Uterus (tissue), 4 donors: Measurements from ENCODE around the gene MCU. TPM values are rescaled to one million over a fixed set of nuclear protein-coding genes. Genes with fewer than 3 reads are reported as not detected.
"Not testable (repeated sequence)": the region's sequence is repeated elsewhere in the genome, so short reads cannot be mapped to it uniquely, and the experiment has no call there.

Source experiments
- DNase-seq, 2 donors: peaks; one replicate each; pipeline ENCODE4 v3.0.0-alpha.2; 2019 to 2020
- H3K27ac ChIP-seq, 2 donors: fragments of 200-600 bp; sonication (generic); 1 replicate in 1 of 2; 2 replicates in 1 of 2; pipeline ENCODE4 v1.5.1; 2016 to 2018
- H3K27me3 ChIP-seq, 2 donors: fragments of 200-600 bp; sonication (generic); one replicate each; pipeline ENCODE4 v1.5.1; 2018 to 2019; ENCODE audit warnings: control low read depth in 1 of 2
- H3K36me3 ChIP-seq, 2 donors: fragments of 200-600 bp; sonication (generic); one replicate each; pipeline ENCODE4 v1.5.1; 2019; ENCODE audit warnings: control low read depth in 1 of 2
- H3K4me1 ChIP-seq, 2 donors: fragments of 200-600 bp; sonication (generic); one replicate each; pipeline ENCODE4 v1.5.1; 2018 to 2019; ENCODE audit warnings: control low read depth in 1 of 2
- H3K4me3 ChIP-seq, 2 donors: fragments of 200-600 bp; sonication (generic); 1 replicate in 1 of 2; 2 replicates in 1 of 2; pipeline ENCODE4 v1.5.1; 2018 to 2019; ENCODE audit warnings: mild to moderate bottlenecking in 1 of 2
- H3K9me3 ChIP-seq, 2 donors: fragments of 200-600 bp; sonication (generic); one replicate each; pipeline ENCODE4 v1.5.1; 2019; ENCODE audit warnings: control low read depth in 1 of 2
- CTCF ChIP-seq, 4 experiments: fragments of 200-600 bp in 2 of 4; fragments of 450-650 bp in 2 of 4; sonication (generic) in 2 of 4; IDR thresholded peaks; one replicate each; pipeline ENCODE4 v1.5.1; 2016 to 2019; ENCODE audit warnings: antibody characterized with exemption in 4 of 4, mild to moderate bottlenecking in 2 of 4, moderate library complexity in 1 of 4
- POLR2A ChIP-seq, 2 donors: fragments of 450-650 bp; IDR thresholded peaks; one replicate each; pipeline ENCODE4 v1.6.1; 2016; ENCODE audit warnings: antibody characterized with exemption in 2 of 2, mild to moderate bottlenecking in 1 of 2, moderate library complexity in 1 of 2
- intact Hi-C: fragments of 100-400 bp; cut with DNase I; formaldehyde crosslinking; loops from one replicate; pipeline ENCODE4 v1.15.1; 2023; ENCODE audit warnings: low total_unique reads
- total RNA-seq, 4 donors: library from RNA; depleted of rRNA in 3 of 4; stranded (reverse); fragments of >200 nt in 3 of 4; gene quantifications; one replicate each; pipeline versions ENCODE4 v1.1.0 to v1.2.4, GENCODE V29; 2014 to 2023
- donor health status: DM: yes; HTN: yes; CAD: no.

The MCU gene
- total RNA-seq, 4 donors from 2014 or later = 13.2 to 35.8 (median 24.6) TPM

- TF ChIP-seq CTCF (IDR thresholded peaks at IDR 0.05) (peak; percentile 43 to 62 (median 48)), POLR2A (IDR thresholded peaks at IDR 0.05) (no peak)
- peak overlapping the region; percentile 13 to 95 for H3K27ac ChIP-seq
- H3K4me3 ChIP-seq = no peak overlapping the region
- H3K4me1 ChIP-seq = no peaks in the 10 kb centered on the region
- intact Hi-C loops = loop anchor here (10.0 kb wide), 1 partner anchor 140 kb away; no protein-coding TSS in a partner anchor
- no peaks in the 10 kb centered on the region for H3K36me3 ChIP-seq
- no peaks in the 10 kb centered on the region for H3K9me3 ChIP-seq
- DNase-seq = peak in 1 of 2 donors; percentile 31
- no peaks in the 10 kb centered on the region for H3K27me3 ChIP-seq
Measured at GRCh38 chr10:72694476-72695369, 2.8 kb downstream of the MCU start.

- no peak for DNase-seq
- no peak for TF ChIP-seq POLR2A (IDR thresholded peaks at IDR 0.05)
- H3K27ac ChIP-seq = peak overlapping the region in 1 of 2 donors; percentile 95
- H3K4me1 ChIP-seq = no peaks in the 10 kb centered on the region
- intact Hi-C loops = loop anchor here (10.0 kb wide), 1 partner anchor 139 kb away; no protein-coding TSS in a partner anchor
- H3K4me3 ChIP-seq = no peak overlapping the region
- H3K27me3 ChIP-seq = no peaks in the 10 kb centered on the region
- H3K36me3 ChIP-seq = no peaks in the 10 kb centered on the region
- H3K9me3 ChIP-seq = no peaks in the 10 kb centered on the region
Measured at GRCh38 chr10:72695496-72695895, 3.6 kb downstream of the MCU start.

GRCh38 chr10:72697716-72698115, 5.8 kb downstream of the MCU start:
- no peaks in the 10 kb centered on the region for H3K9me3 ChIP-seq
- H3K36me3 ChIP-seq = no peaks in the 10 kb centered on the region
- TF ChIP-seq CTCF (IDR thresholded peaks at IDR 0.05) = no peak
- TF ChIP-seq POLR2A (IDR thresholded peaks at IDR 0.05) = no peak
- no peaks in the 10 kb centered on the region for H3K4me1 ChIP-seq
- no peaks in the 10 kb centered on the region for H3K27me3 ChIP-seq
- no peak overlapping the region for H3K27ac ChIP-seq
- intact Hi-C loops = loop anchor here (10.0 kb wide), 1 partner anchor 137 kb away; no protein-coding TSS in a partner anchor
- no peak for DNase-seq
- no peak overlapping the region for H3K4me3 ChIP-seq

GRCh38 chr10:72702465-72702864, 10.5 kb downstream of the MCU start:
- peak overlapping the region in 1 of 2 donors; percentile 8 for H3K27ac ChIP-seq
- H3K4me3 ChIP-seq, DNase-seq, H3K27me3 ChIP-seq, H3K4me1 ChIP-seq, H3K9me3 ChIP-seq, H3K36me3 ChIP-seq, intact Hi-C loops: not testable (repeated sequence)

GRCh38 chr10:72702868-72703581, 11.1 kb downstream of the MCU start:
- peak overlapping the region; percentile 8 to 35 for H3K27ac ChIP-seq
- intact Hi-C loops = no loop called here

More at GRCh38 chr10:72702868-72703581, 11.1 kb downstream of the MCU start:
- H3K4me3 ChIP-seq = no peak overlapping the region
- no peaks in the 10 kb centered on the region for H3K36me3 ChIP-seq
- no peak for DNase-seq
- no peaks in the 10 kb centered on the region for H3K9me3 ChIP-seq
- H3K4me1 ChIP-seq = peaks cover 2 to 4% of the 10 kb centered on the region in 2 donors
- H3K27me3 ChIP-seq = no peaks in the 10 kb centered on the region
- TF ChIP-seq POLR2A (IDR thresholded peaks at IDR 0.05) (no peak), CTCF (IDR thresholded peaks at IDR 0.05) (peak in 2 of 4 experiments; percentile 5 to 23)
